Coronary artery (tissue), 2 donors: Measurements from ENCODE around the gene LAMTOR4.
"Not testable (repeated sequence)": the region's sequence is repeated elsewhere in the genome, so short reads cannot be mapped to it uniquely, and the experiment has no call there.

Source experiments
- DNase-seq: peaks from one replicate; pipeline ENCODE4 v3.0.0-alpha.2; 2017; ENCODE audit warnings: low spot score
- H3K27ac ChIP-seq, 2 donors: fragments of 200-600 bp; sonication (generic); one replicate each; pipeline ENCODE4 v1.5.1; 2016 to 2019
- H3K4me3 ChIP-seq: fragments of 200-600 bp; sonication (generic); 2 replicates; pipeline ENCODE4 v1.5.1; 2016; ENCODE audit warnings: mild to moderate bottlenecking, moderate library complexity
- TF ChIP-seq, protein P1 (sequence below): fragments of 200-600 bp; sonication (generic); IDR thresholded peaks from one replicate; pipeline ENCODE4 v1.5.1; 2019; ENCODE audit warnings: antibody characterized with exemption

The LAMTOR4 gene

DNA sequence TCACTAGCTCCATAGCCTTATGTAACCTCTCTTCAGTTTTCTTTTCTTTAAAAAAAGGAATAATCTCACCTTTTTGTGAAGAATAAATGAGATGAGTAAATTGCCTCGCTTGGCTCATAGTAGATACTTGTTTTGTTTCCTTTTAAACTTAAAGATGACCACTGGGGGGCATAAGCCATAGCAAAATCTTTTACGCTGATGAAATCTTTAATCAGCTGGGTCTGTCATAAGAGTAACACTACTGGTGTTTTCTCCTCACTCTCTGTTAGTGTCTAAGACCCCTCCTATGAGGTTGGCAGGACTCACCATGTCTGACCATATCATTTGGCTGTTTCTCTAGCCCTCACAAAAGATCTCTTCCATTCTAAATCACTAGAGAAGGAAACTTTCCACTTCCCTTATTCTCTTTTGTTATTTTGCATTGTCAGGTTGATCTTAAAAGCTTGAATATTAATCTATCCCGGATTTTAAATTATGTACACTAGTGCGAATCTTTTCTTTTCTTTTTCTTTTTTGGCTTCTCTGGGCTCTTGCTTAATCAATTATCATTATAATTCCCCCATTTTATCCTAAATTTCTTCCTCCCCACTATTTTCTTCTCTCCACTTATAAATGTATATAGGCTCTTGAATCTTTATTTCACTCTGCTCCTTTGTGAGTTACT lies 41.5 kb downstream of the LAMTOR4 start:
- TF ChIP-seq, protein P1, sequence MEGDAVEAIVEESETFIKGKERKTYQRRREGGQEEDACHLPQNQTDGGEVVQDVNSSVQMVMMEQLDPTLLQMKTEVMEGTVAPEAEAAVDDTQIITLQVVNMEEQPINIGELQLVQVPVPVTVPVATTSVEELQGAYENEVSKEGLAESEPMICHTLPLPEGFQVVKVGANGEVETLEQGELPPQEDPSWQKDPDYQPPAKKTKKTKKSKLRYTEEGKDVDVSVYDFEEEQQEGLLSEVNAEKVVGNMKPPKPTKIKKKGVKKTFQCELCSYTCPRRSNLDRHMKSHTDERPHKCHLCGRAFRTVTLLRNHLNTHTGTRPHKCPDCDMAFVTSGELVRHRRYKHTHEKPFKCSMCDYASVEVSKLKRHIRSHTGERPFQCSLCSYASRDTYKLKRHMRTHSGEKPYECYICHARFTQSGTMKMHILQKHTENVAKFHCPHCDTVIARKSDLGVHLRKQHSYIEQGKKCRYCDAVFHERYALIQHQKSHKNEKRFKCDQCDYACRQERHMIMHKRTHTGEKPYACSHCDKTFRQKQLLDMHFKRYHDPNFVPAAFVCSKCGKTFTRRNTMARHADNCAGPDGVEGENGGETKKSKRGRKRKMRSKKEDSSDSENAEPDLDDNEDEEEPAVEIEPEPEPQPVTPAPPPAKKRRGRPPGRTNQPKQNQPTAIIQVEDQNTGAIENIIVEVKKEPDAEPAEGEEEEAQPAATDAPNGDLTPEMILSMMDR: no peak
- Histone ChIP-seq H3K27ac (no peak overlapping the region), H3K4me3 (no peak overlapping the region)
- no peak for DNase-seq

DNA sequence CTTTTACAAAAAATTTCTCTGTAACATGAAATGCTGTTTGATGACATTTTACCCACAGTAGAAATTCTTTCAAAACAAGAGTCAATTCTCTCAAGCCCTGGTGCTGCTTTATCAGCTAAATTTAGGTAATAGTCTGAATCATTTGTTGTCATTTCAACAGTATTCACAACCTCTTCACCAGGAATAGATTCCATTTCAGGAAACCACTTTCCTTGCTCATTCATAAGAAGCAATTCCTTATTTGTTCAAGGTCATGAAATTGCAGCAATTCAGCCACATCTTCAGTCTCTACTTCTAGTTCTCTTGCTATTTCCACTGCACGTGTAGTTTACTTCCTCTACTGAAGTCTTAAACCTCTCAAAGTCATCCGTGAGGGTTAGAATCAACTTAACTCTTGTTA lies 43.1 kb downstream of the LAMTOR4 start:
- DNase-seq: no peak
- H3K27ac ChIP-seq: no peak overlapping the region
- H3K4me3 ChIP-seq: no peak overlapping the region
- TF ChIP-seq, protein P1: no peak

DNA sequence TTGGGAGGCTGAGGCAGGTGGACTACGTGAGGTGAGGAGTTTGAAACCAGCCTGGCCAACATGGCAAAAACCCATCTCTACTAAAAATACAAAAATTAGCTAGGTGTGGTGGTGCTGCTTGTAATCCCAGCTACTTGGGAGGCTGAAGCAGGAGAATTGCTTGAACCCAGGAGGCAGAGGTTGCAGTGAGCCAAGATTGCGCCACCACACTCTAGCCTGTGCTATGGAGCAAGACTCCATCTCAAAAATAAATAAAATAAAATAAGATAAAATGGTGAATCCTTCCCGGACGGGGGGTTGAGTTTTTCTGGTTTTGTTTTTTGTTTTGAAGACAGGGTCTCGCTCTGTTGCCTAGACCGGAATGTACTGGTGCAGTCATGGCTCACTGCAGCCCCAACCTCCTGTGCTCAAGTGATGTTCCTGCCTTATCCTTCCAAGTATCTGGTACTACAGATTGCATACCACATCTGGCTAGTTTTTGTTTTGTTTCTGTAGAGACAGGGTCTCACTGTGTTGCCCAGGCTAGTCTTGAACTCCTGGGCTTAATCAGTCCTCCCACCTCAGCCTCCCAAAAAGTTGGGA lies 43.7 kb downstream of the LAMTOR4 start:
- not testable (repeated sequence) for DNase-seq, H3K4me3 ChIP-seq, H3K27ac ChIP-seq

DNA sequence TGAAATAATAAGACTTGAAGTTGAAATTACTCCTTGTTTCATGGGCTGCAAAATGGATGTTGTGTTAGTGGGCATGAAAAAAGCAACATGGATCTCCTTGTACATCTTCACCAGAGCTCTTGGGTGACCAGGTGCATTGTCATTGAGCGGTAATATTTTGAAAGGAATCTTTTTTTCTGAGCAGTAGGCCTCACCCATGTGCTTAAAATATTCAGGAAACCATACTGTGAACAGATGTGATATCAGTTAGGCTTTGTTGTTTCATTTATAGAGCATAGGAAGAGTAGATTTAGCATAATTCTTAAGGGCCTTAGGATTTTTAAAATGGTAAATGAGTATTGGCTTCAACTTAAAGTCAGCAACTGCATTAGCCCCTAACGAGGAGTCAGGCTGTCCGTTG lies 44.3 kb downstream of the LAMTOR4 start:
- no peak overlapping the region for H3K4me3 ChIP-seq
- no peak overlapping the region for H3K27ac ChIP-seq
- TF ChIP-seq, protein P1: no peak
- no peak for DNase-seq

DNA sequence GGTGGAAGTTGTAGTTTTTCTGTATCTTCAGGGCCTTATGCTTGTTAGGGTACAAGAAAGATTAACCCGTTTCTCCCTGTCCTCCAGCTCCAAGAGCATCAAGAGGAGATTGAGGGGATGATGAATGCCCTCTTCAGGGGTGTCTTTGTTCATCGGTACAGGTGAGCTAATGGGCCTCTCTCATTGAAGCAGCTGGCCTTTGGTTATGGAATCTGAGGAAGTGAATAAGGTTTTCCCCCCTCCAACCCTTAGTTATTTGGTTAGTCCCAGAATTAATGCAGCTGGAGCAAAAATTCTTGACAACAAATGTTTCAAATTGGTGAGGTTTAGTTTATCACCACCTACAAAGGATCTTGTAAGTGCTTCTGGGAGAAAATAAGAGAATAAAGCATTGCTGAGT lies 46.5 kb downstream of the LAMTOR4 start:
- Histone ChIP-seq H3K4me3 (no peak overlapping the region), H3K27ac (no peak overlapping the region)
- TF ChIP-seq, protein P1: no peak
- DNase-seq: no peak

DNA sequence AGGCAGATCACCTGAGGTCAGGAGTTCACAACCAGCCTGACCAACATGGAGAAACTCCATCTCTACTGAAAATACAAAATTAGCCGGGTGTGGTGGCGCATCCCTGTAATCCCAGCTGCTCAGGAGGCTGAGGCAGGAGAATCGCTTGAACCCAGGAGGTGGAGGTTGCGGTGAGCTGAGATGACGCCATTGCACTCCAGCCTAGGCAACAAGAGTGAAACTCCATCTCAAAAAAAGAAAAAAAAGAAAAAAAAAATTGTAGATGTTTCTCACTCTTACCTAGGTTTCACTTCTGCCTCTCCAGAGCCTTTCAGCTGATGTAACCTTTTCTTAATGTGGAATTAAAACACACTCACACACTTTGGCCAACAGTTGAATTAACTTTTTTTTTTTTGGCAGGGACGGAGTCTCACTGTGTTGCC lies 47.2 kb downstream of the LAMTOR4 start:
- not testable (repeated sequence) for DNase-seq, H3K4me3 ChIP-seq, H3K27ac ChIP-seq

DNA sequence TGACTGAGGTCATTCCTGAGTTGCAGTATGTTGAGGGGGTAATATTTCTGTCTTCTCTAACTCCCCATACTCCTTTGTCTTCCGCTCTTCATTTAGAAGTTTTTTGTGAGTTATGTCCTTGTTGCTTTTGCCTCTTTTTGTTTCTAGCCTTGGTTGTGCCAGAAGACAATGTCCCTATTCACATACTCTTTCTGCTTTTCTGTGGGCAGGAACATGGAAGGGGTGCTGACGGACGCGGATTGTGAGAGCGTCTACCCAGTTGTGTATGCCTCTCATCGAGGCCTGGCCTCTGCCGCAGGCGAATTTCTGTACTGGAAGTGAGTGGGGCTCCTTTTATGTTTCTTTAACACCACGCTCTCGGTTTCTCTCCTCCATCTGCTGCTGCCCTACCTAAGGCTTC lies 49.5 kb downstream of the LAMTOR4 start:
- TF ChIP-seq, protein P1: no peak
- no peak for DNase-seq

DNA sequence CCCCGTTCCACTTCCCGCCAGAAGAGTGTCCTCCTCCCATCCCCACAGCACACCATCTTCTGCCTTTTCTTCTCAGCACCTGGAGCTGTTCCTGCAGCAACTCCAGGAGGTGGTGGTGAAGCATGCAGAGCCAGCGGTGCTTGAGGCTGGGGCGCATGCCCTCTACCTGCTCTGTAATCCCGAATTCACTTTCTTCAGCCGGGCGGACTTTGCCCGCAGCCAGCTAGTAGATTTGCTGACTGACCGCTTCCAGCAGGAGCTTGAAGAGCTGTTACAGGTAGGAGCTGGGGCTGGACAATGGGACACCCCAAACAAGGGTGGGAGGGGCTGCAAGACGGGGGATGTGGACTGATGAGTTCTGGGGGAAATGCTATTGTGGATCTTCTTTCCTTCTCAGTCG lies 52.0 kb downstream of the LAMTOR4 start:
- Histone ChIP-seq H3K27ac (no peak overlapping the region), H3K4me3 (no peak overlapping the region)
- no peak for DNase-seq
- TF ChIP-seq, protein P1: no peak

More for the DNA sequence above, 49.5 kb downstream of the LAMTOR4 start:
- Histone ChIP-seq H3K4me3 (no peak overlapping the region), H3K27ac (no peak overlapping the region)
